GM12878 (cell line): Measurements from ENCODE around the gene ROR2. TPM values are rescaled to one million over a fixed set of nuclear protein-coding genes. Genes with fewer than 3 reads are reported as not detected.
A peak's percentile ranks its signal among the peaks of the same experiment; 100 is the strongest.

Source experiments
- ATAC-seq: fragments of 200-7000 bp; cut with Tn5 transposase; 3 replicates; pipeline ENCODE4 v1.9.1; 2020; ENCODE audit warnings: mild to moderate bottlenecking, moderate library complexity
- BruUV-seq: library from RNA; stranded (reverse); fragments of 400-500 nt; replicated peaks from 2 replicates; lab custom pipeline; 2021; lab: Mats Ljungman, UMichigan
- CTCF ChIA-PET: fragments of 300-600 bp; sonication (Branson Sonifier 250); formaldehyde crosslinking; extraction: SDS; loops from one replicate; lab custom pipeline; 2021; ENCODE audit warnings: inconsistent platforms; lab: Yijun Ruan, JAX
- POLR2A ChIA-PET: fragments of 350-600 bp; formaldehyde crosslinking; extraction: SDS; loops from one replicate; lab custom pipeline; 2021; ENCODE audit warnings: inconsistent platforms; lab: Charles Lee
- RAD21 ChIA-PET: fragments of 300-600 bp; sonication (Branson Sonifier 250); formaldehyde crosslinking; loops from one replicate; lab custom pipeline; 2023; ENCODE audit warnings: antibody characterized with exemption; ENCODE audit not compliant: unreplicated experiment; lab: Charles Lee
- SMC1A ChIA-PET: fragments of 300-600 bp; sonication (Branson Sonifier 250); formaldehyde crosslinking; loops from one replicate; lab custom pipeline; 2023; ENCODE audit not compliant: unreplicated experiment, uncharacterized antibody; lab: Charles Lee
- DNase-seq: peaks from one replicate; pipeline ENCODE4 v3.0.0-alpha.2; 2011; ENCODE audit warnings: low read depth, low spot score
- FAIRE-seq: peaks from 3 replicates; lab custom pipeline; 2011; peaks lifted over from hg19 to GRCh38; lab: Jason Lieb, UNC
- H2AFZ ChIP-seq: 2 replicates; pipeline ENCODE4 v1.6.0; 2011; ENCODE audit warnings: low read depth, low read length, control low read depth; ENCODE audit not compliant: control insufficient read depth
- H3K27ac ChIP-seq: 2 replicates; pipeline ENCODE4 v1.5.1; 2011; ENCODE audit warnings: control low read depth; ENCODE audit not compliant: control insufficient read depth, insufficient read depth
- H3K27me3 ChIP-seq, 2 experiments: replicated peaks in 1 of 2; 2 replicates each; pipeline versions ENCODE4 v1.6.0 to v1.6.1; 2011; ENCODE audit warnings: low read length in 1 of 2; ENCODE audit not compliant: control insufficient read depth in 2 of 2, insufficient read depth in 2 of 2
- H3K36me3 ChIP-seq, 2 experiments: 2 replicates each; pipeline ENCODE4 v1.5.1; 2011; ENCODE audit warnings: low read length in 1 of 2; ENCODE audit not compliant: control insufficient read depth in 2 of 2, insufficient read depth in 2 of 2
- H3K4me1 ChIP-seq: 2 replicates; pipeline ENCODE4 v1.6.1; 2011; ENCODE audit warnings: mild to moderate bottlenecking, low read length, moderate library complexity, mixed read lengths; ENCODE audit not compliant: control insufficient read depth, insufficient read depth
- H3K4me2 ChIP-seq: 2 replicates; pipeline ENCODE4 v1.6.0; 2011; ENCODE audit warnings: control low read depth; ENCODE audit not compliant: control insufficient read depth, insufficient read depth
- H3K4me3 ChIP-seq: fragments of 200-600 bp; sonication (generic); 2 replicates; pipeline ENCODE4 v1.5.1; 2016
- H3K79me2 ChIP-seq: 2 replicates; pipeline ENCODE4 v1.6.0; 2011; ENCODE audit warnings: low read length; ENCODE audit not compliant: control insufficient read depth, insufficient read depth
- H3K9ac ChIP-seq: 2 replicates; pipeline ENCODE4 v1.8.0; 2011; ENCODE audit warnings: low read length, control low read depth, mixed read lengths; ENCODE audit not compliant: control insufficient read depth, insufficient read depth
- H3K9me3 ChIP-seq: replicated peaks from 3 replicates; pipeline ENCODE4 v1.5.1; 2011; ENCODE audit warnings: mild to moderate bottlenecking, low read length; ENCODE audit not compliant: control insufficient read depth, insufficient read depth
- H4K20me1 ChIP-seq: 2 replicates; pipeline ENCODE4 v1.6.0; 2011; ENCODE audit not compliant: control insufficient read depth, insufficient read depth
- ATF2 ChIP-seq: IDR thresholded peaks from 2 replicates; pipeline ENCODE4 v1.6.1; 2012; ENCODE audit warnings: low read length, inconsistent platforms
- BCL11A ChIP-seq: IDR thresholded peaks from 2 replicates; pipeline ENCODE4 v1.6.1; 2011; ENCODE audit warnings: low read depth, low read length
- FOXM1 ChIP-seq: IDR thresholded peaks from 2 replicates; pipeline ENCODE4 v1.6.1; 2012; ENCODE audit warnings: low read depth, mild to moderate bottlenecking, inconsistent platforms, low read length, moderate library complexity
- JUNB ChIP-seq: IDR thresholded peaks from 2 replicates; pipeline ENCODE4 v1.6.1; 2016; ENCODE audit warnings: antibody characterized with exemption, mild to moderate bottlenecking
- MEF2A ChIP-seq: IDR thresholded peaks from 2 replicates; pipeline ENCODE4 v1.6.1; 2011; ENCODE audit warnings: low read depth, mild to moderate bottlenecking, low read length, moderate library complexity; ENCODE audit not compliant: insufficient read depth
- MEF2B ChIP-seq: fragments of 450-650 bp; IDR thresholded peaks from 2 replicates; pipeline ENCODE4 v1.6.1; 2018; ENCODE audit warnings: mild to moderate bottlenecking, moderate library complexity; ENCODE audit not compliant: partially characterized antibody, poor library complexity, severe bottlenecking
- MYC ChIP-seq: IDR thresholded peaks from 2 replicates; pipeline ENCODE4 v1.6.1; 2011; ENCODE audit warnings: mild to moderate bottlenecking, low read length, moderate library complexity, inconsistent platforms; ENCODE audit not compliant: insufficient read depth, insufficient replicate concordance, insufficient read length, severe bottlenecking
- NFIC ChIP-seq: IDR thresholded peaks from 2 replicates; pipeline ENCODE4 v1.6.1; 2012; ENCODE audit warnings: low read depth, mild to moderate bottlenecking, inconsistent platforms, low read length, moderate library complexity
- PKNOX1 ChIP-seq: fragments of 450-650 bp; IDR thresholded peaks from 2 replicates; pipeline ENCODE4 v1.6.1; 2016; ENCODE audit warnings: mild to moderate bottlenecking
- REST ChIP-seq: IDR thresholded peaks from 2 replicates; pipeline ENCODE4 v1.6.1; 2012; ENCODE audit warnings: mild to moderate bottlenecking, low read depth, low read length
- RUNX3 ChIP-seq: IDR thresholded peaks from 2 replicates; pipeline ENCODE4 v1.6.1; 2012; ENCODE audit warnings: low read length, inconsistent platforms
- SKIL ChIP-seq: fragments of 450-650 bp; IDR thresholded peaks from 2 replicates; pipeline ENCODE4 v1.6.1; 2017; ENCODE audit warnings: mild to moderate bottlenecking, low read depth, inconsistent platforms; ENCODE audit not compliant: poor library complexity, severe bottlenecking
- ZBED1 ChIP-seq: IDR thresholded peaks from 2 replicates; pipeline ENCODE4 v1.6.1; 2016; ENCODE audit warnings: borderline replicate concordance
- ZNF207 ChIP-seq: fragments of 450-650 bp; IDR thresholded peaks from 2 replicates; pipeline ENCODE4 v1.6.1; 2014; ENCODE audit warnings: antibody characterized with exemption, mild to moderate bottlenecking, borderline replicate concordance
- ZNF217 ChIP-seq: fragments of 450-650 bp; IDR thresholded peaks from 2 replicates; pipeline ENCODE4 v1.6.1; 2017; ENCODE audit warnings: antibody characterized with exemption, mild to moderate bottlenecking
- WGBS: methylation state at CpG from one replicate; pipeline ENCODE4 v1.1.6; 2016; ENCODE audit warnings: low lambda C conversion rate; ENCODE audit not compliant: insufficient replicate concordance, insufficient coverage; ENCODE audit errors: missing lambda C conversion rate; 5-methylcytosine and 5-hydroxymethylcytosine counted together
- in situ Hi-C: fragments of 300-500 bp; cut with MboI; formaldehyde crosslinking; loops from 9 replicates; pipeline ENCODE4 v1.14.3; 2018; ENCODE audit warnings: mixed read lengths
- intact Hi-C: fragments of 100-400 bp; cut with micrococcal nuclease; formaldehyde crosslinking; loops from one replicate; pipeline ENCODE4 v1.14.2; 2022; ENCODE audit not compliant: unreplicated experiment
- polyA plus RNA-seq, 11 experiments: library from polyadenylated mRNA; depleted of rRNA in 4 of 11; unstranded in 6 of 11; stranded (reverse) in 5 of 11; fragments of >200 nt; fragmentation: Nextera tagmentation in 4 of 11; fragmentation: Illumina TruSeq in 1 of 11; extraction: Ambion mirVana in 4 of 11; extraction: Trizol in 1 of 11; gene quantifications; 1 replicate in 1 of 11; 2 replicates in 10 of 11; pipeline versions ENCODE4 v1.2.1 to v1.2.3, GENCODE V29; 2011 to 2016; ENCODE audit warnings: inconsistent platforms in 2 of 11, missing spikeins in 2 of 11, low read depth in 1 of 11
- total RNA-seq, 4 experiments: library from RNA; depleted of rRNA in 3 of 4; stranded (reverse); fragments of >200 nt in 3 of 4; fragmentation: Illumina TruSeq in 1 of 4; extraction: Trizol in 1 of 4; gene quantifications; 2 replicates each; pipeline versions ENCODE4 v1.2.1 to v1.2.3, GENCODE V29; 2013 to 2021

ROR2 gene
- total and polyA plus RNA-seq, 10 of the 15 experiments (the other 5 are each of a cell fraction or from before 2014, with no cell fraction given) = 0.03 to 0.05 TPM; not detected in 8

GRCh38 chr9:91698266-91698665 is 251.8 kb downstream of the ROR2 start:
- SMC1A ChIA-PET = no interaction called here
- ATAC-seq = no peak
- TF ChIP-seq FOXM1 (no peak), ATF2 (peak; percentile 72; the same call in 1 of the 2 replicates), RUNX3 (peak; percentile 75), ZNF217 (0 out of 2 replicates have a peak, but pooled peaks have one; percentile 38), PKNOX1 (no peak), MEF2B (peak; percentile 30), MYC (no peak), BCL11A (0 out of 2 replicates have a peak, but pooled peaks have one; percentile 8), ZBED1 (no peak), ZNF207 (no peak), REST (no peak), NFIC (peak; percentile 30; the same call in 1 of the 2 replicates), JUNB (peak; percentile 79), MEF2A (peak; percentile 77), SKIL (no peak)
- POLR2A ChIA-PET = no interaction called here
- RAD21 ChIA-PET = no interaction called here
- no peak overlapping the region for H3K4me2 ChIP-seq
- H3K27ac ChIP-seq = no peak overlapping the region
- no peak for DNase-seq
- no peaks in the 10 kb centered on the region for H3K4me1 ChIP-seq
- no peaks in the 10 kb centered on the region; the same call in 2 of the 3 replicates for H3K9me3 ChIP-seq
- intact Hi-C loops = no loop called here
- CTCF ChIA-PET = no interaction called here
- in situ Hi-C loops = no loop called here
- H3K4me3 ChIP-seq = no peak overlapping the region
- no peaks in the 10 kb centered on the region; a peak in 1 of 4 replicates for H3K27me3 ChIP-seq
- no peaks in the 10 kb centered on the region for H3K79me2 ChIP-seq
- H2AFZ ChIP-seq = no peak overlapping the region
- 2% methylated on average over 3 of the region's 3 CpGs for WGBS
- no TSS peak for BruUV-seq
- no peak for FAIRE-seq
- no peaks in the 10 kb centered on the region for H3K36me3 ChIP-seq
- H4K20me1 ChIP-seq = no peaks in the 10 kb centered on the region
- H3K9ac ChIP-seq = no peak overlapping the region
